Pulmonary artery endothelial cell (primary cell): ENCODE results near the gene ERI3. TPM values are rescaled to one million over a fixed set of nuclear protein-coding genes. Genes with fewer than 3 reads are reported as not detected.
"Not testable (repeated sequence)": the region's sequence is repeated elsewhere in the genome, so short reads cannot be mapped to it uniquely, and the experiment has no call there.

Source experiments
- DNase-seq: peaks from one replicate; pipeline ENCODE4 v3.0.0-alpha.2; 2011; ENCODE audit warnings: low read depth, low spot score
- total RNA-seq: library from RNA; depleted of rRNA; stranded (reverse); fragments of >200 nt; gene quantifications from 2 replicates; pipeline ENCODE4 v1.2.3, GENCODE V29; 2014

Gene ERI3
- total RNA-seq, 1 donor from 2014 or later, result 43.9 TPM

GRCh38 chr1:44212355-44213221 is 142.5 kb downstream of the ERI3 start:
- DNase-seq, result no peak

DNA sequence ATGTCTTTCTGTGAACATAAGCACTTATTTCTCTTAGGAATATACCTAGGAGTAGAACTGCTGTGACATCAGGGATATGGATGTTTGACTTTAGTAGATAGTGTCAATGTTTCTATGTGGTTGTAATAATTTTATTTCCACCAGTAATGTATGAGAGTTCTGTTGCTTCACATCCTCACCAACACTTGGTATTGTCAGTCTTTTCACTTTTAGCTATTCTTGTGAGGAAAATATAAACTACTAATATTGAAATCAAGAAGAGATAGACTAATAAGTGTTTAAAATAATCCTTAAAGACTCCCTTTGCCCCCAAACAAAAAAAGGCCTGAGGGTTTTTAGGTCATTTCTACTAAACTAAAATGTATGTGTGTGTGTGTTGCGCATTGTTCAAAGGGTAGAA is 144.5 kb downstream of the ERI3 start:
- no peak for DNase-seq

DNA sequence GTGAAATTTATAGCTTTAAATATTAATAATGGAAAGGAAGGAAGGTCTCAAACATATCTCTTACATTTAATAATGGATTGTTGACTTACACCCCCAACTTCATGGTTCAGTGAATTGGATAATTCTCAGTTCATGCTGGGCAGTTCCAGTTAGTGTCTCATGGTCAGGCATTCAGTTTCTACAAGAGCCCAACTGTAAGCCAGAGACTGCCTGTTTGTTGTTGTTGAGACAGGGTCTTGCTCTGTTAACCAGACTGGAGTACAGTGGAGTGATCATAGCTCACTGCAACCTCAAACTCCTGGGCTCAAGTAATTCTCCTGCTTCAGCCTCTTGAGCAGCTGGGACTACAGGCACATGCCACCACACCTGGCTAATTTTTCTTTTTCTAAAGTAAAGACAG is 146.8 kb downstream of the ERI3 start:
- no peak for DNase-seq

DNA sequence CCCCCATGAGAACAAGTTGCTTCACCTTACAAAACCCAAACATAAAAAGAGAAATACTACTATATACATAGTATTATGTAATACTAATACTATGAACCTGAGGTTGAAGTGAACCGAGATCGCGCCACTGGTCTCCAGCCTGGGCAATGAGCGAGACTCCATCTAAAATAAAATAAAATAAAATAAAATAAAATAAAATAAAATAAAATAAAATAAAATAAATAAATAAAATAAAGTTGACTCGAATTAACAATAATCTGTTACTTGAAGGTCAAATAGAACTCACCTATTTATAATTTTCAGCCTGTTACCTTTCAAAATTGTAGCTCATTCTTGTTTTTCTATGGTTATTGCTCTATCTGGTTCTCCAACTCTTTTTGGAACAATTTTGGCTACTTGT is 148.5 kb downstream of the ERI3 start:
- not testable (repeated sequence) for DNase-seq

GRCh38 chr1:44200336-44200735 is 154.7 kb downstream of the ERI3 start:
- DNase-seq, result no peak

- no peak for DNase-seq
Observed at GRCh38 chr1:44174630-44175029, 180.4 kb downstream of the ERI3 start.

Other genes with a start within 250 kb of the ERI3 start
- gene KLF17, start 236.4 kb downstream of the ERI3 start, total RNA-seq, result not detected in 2 replicates
- not detected in 2 replicates for gene KLF18, start 213.6 kb downstream of the ERI3 start, total RNA-seq
- 30.9 and 34.8 TPM in 2 replicates for gene DMAP1, start 141.8 kb downstream of the ERI3 start, total RNA-seq
- 67.6 and 76.7 TPM in 2 replicates for gene RNF220, start 50.0 kb upstream of the ERI3 start, total RNA-seq